Large intestine (tissue), 12 donors: ENCODE data around the gene RAB6B. TPM values are rescaled to one million over a fixed set of nuclear protein-coding genes. Genes with fewer than 3 reads are reported as not detected.

Source experiments
- DNase-seq, 2 donors: peaks; one replicate each; pipeline versions ENCODE4 v3.0.0 to v3.0.0-alpha.2; 2013
- H3K27ac ChIP-seq: one replicate; pipeline ENCODE4 v1.5.1; 2013; ENCODE audit warnings: low read length
- H3K27me3 ChIP-seq: 2 replicates; pipeline ENCODE4 v1.6.1; 2013; ENCODE audit warnings: low read length; ENCODE audit not compliant: control insufficient read depth, insufficient read depth
- H3K36me3 ChIP-seq: 2 replicates; pipeline ENCODE4 v1.6.1; 2013; ENCODE audit warnings: low read length; ENCODE audit not compliant: control insufficient read depth, insufficient read depth
- H3K4me1 ChIP-seq: one replicate; pipeline ENCODE4 v1.6.1; 2013; ENCODE audit warnings: low read length; ENCODE audit not compliant: control insufficient read depth, insufficient read depth
- H3K4me3 ChIP-seq: one replicate; pipeline ENCODE4 v1.5.1; 2013; ENCODE audit warnings: low read length
- H3K9me3 ChIP-seq: one replicate; pipeline ENCODE4 v1.6.1; 2013; ENCODE audit warnings: mild to moderate bottlenecking, low read depth, low read length, moderate library complexity; ENCODE audit not compliant: control insufficient read depth
- WGBS: methylation state at CpG from one replicate; pipeline ENCODE4 v1.1.5; 2013; ENCODE audit warnings: low lambda C conversion rate; ENCODE audit not compliant: insufficient coverage; 5-methylcytosine and 5-hydroxymethylcytosine counted together
- long read RNA-seq, 11 donors: transcript quantifications; one replicate each; lab custom pipeline, GENCODE V29; 2026
- polyA plus RNA-seq: library from polyadenylated mRNA; unstranded; fragments of 120-200 nt; gene quantifications from one replicate; pipeline ENCODE4 v1.2.1, GENCODE V29; 2013

Gene RAB6B
- 8.8 TPM for polyA plus RNA-seq
- long read RNA-seq, donor 1, full-length matches to known transcripts = 4 of 4 reads
- long read RNA-seq, donor 1, partial matches to known transcripts = 0 of 4 reads
- long read RNA-seq, donor 1, other reads (novel, unspliced or antisense) = 0 of 4 reads
- long read RNA-seq, donor 2, full-length matches to known transcripts = 1 of 1 reads
- long read RNA-seq, donor 2, partial matches to known transcripts = 0 of 1 reads
- long read RNA-seq, donor 2, other reads (novel, unspliced or antisense) = 0 of 1 reads
- long read RNA-seq, donor 3 = 0 reads
- long read RNA-seq, donor 4 = 0 reads
- long read RNA-seq, donor 5, full-length matches to known transcripts = 2 of 2 reads
- long read RNA-seq, donor 5, partial matches to known transcripts = 0 of 2 reads
- long read RNA-seq, donor 5, other reads (novel, unspliced or antisense) = 0 of 2 reads
- long read RNA-seq, donor 6, full-length matches to known transcripts = 2 of 2 reads
- long read RNA-seq, donor 6, partial matches to known transcripts = 0 of 2 reads
- long read RNA-seq, donor 6, other reads (novel, unspliced or antisense) = 0 of 2 reads
- long read RNA-seq, donor 7 = 0 reads
- long read RNA-seq, donor 8, full-length matches to known transcripts = 3 of 3 reads
- long read RNA-seq, donor 8, partial matches to known transcripts = 0 of 3 reads
- long read RNA-seq, donor 8, other reads (novel, unspliced or antisense) = 0 of 3 reads
- long read RNA-seq, donor 9, full-length matches to known transcripts = 2 of 2 reads
- long read RNA-seq, donor 9, partial matches to known transcripts = 0 of 2 reads
- long read RNA-seq, donor 9, other reads (novel, unspliced or antisense) = 0 of 2 reads
- long read RNA-seq, donor 10, full-length matches to known transcripts = 3 of 3 reads
- long read RNA-seq, donor 10, partial matches to known transcripts = 0 of 3 reads
- long read RNA-seq, donor 10, other reads (novel, unspliced or antisense) = 0 of 3 reads
- long read RNA-seq, donor 11, full-length matches to known transcripts = 1 of 1 reads
- long read RNA-seq, donor 11, partial matches to known transcripts = 0 of 1 reads
- long read RNA-seq, donor 11, other reads (novel, unspliced or antisense) = 0 of 1 reads

DNA sequence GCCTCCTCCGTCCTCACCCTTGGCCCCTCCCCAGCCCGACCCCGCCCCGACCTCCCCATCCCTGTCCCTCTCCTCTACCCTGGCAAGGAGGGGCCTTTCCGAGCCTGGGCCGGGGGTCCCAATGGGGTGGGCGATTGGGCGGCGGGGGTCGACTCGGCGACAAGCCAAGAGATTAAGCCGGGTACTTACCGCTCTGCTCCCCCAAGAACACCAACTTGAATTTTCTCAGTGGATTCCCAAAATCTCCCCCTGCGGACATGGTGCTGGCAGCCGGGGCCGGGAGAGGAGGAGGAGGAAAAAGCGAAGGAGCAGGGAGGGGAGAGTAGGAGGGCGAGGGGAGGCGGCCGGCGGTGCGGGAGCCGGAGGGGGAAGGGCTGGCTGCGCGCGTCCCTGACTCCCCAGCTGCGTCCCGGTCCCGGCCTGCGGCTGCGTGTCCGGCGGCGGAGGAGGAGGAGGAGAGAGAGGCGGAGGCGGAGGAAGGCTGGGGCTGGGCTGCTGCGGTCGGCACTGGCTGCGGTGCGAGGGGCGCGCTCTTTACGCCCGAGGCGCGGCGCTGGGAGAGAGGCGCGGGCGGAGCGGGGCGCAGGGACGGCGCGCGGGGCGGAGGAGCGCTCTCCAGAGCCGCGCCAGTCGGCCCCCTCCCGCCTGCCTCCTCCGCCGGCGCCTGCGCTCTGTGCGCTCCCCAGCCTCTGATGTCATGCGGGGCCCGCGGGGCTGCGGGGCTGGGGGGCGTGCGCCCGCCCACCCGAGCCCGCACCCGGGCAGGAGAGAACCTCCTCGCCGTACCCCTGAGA is at the start of gene RAB6B:
TSS of gene RAB6B (minus strand) at position 675 of the 794 bp plus-strand sequence. CDS start at position 259, 416 bp downstream.
- Histone ChIP-seq H3K9me3 (no peaks in the 10 kb centered on the region), H3K27ac (no peak within 1 kb of the TSS), H3K27me3 (peaks cover 55% of the 10 kb centered on the region), H3K4me3 (peak within 1 kb of the TSS; percentile 52), H3K36me3 (no peaks in the 10 kb centered on the region), H3K4me1 (peaks cover 7% of the 10 kb centered on the region)
- DNase-seq = peak in 1 of 2 donors; percentile 58
- no CpG with 5 or more reads among the region's 80 CpGs for WGBS

- Histone ChIP-seq H3K36me3 (no peaks in the 10 kb centered on the region), H3K4me3 (no peak overlapping the region), H3K4me1 (peaks cover 5% of the 10 kb centered on the region), H3K27ac (no peak overlapping the region), H3K9me3 (no peaks in the 10 kb centered on the region), H3K27me3 (no peaks in the 10 kb centered on the region)
- no peak for DNase-seq
- WGBS = no CpG with 5 or more reads among the region's 13 CpGs
These were observed 49.1 kb upstream of the RAB6B start for GRCh38 chr3:133944641-133945380.

DNA sequence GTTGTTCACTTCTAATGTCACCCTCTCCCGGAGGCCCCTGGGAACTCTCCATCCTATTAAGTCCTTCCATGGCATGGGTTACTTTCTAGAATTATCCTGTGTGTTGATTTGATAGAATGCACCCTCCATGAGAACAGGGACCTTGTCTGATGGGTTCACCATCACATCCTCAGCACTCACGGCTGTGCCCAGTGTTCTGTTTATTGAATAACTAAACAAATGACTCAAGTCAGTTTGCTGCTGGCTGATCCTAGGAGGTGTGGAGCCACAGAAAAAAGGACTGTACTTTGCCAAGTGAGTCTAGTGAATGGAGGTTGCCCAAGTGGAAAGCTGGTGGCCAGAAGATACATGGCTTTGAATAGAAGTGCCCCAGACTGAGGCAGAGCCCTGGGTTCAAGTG is 48.5 kb upstream of the RAB6B start:
- H3K36me3 ChIP-seq = no peaks in the 10 kb centered on the region
- peaks cover 5% of the 10 kb centered on the region for H3K4me1 ChIP-seq
- no peaks in the 10 kb centered on the region for H3K9me3 ChIP-seq
- no peak overlapping the region for H3K27ac ChIP-seq
- no peak overlapping the region for H3K4me3 ChIP-seq
- no CpG with 5 or more reads among the region's 2 CpGs for WGBS
- H3K27me3 ChIP-seq = no peaks in the 10 kb centered on the region
- no peak for DNase-seq

- H3K27ac ChIP-seq = no peak overlapping the region
- no peak overlapping the region for H3K4me3 ChIP-seq
- peaks cover 5% of the 10 kb centered on the region for H3K4me1 ChIP-seq
- H3K9me3 ChIP-seq = no peaks in the 10 kb centered on the region
- no peaks in the 10 kb centered on the region for H3K36me3 ChIP-seq
- WGBS = 50% methylated on average over 1 of the region's 5 CpGs
- peak in 1 of 2 donors; percentile 44 for DNase-seq
- H3K27me3 ChIP-seq = no peaks in the 10 kb centered on the region
These were observed 48.0 kb upstream of the RAB6B start for GRCh38 chr3:133943639-133944141.

- WGBS = no CpG with 5 or more reads among the region's 2 CpGs
- no peak overlapping the region for H3K27ac ChIP-seq
These were observed 47.4 kb upstream of the RAB6B start for GRCh38 chr3:133943031-133943535.

DNA sequence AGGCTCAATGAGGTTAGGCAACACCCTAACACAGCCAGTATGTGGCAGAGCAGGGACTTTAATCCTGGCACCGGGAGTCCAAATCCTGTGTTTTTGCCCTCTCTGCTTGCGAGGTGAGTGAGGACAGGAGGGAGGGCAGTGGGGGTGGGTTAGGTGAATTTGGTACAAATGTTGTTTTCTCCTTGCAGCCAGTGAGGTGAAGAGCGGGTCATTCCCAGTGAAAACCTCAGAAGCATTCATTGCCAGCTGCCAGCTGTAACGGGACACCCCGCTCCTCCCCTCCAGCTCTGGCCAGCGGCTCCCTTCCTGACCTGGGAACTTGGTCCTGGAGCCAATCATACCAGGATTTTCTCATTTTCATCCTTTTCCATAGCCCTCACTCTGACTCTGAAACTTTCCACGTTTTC is 45.7 kb upstream of the RAB6B start:
- H3K36me3 ChIP-seq = no peaks in the 10 kb centered on the region
- no CpG with 5 or more reads among the region's 7 CpGs for WGBS
- H3K27me3 ChIP-seq = no peaks in the 10 kb centered on the region
- DNase-seq = no peak
- H3K9me3 ChIP-seq = no peaks in the 10 kb centered on the region
- H3K27ac ChIP-seq = no peak overlapping the region
- no peak overlapping the region for H3K4me3 ChIP-seq
- peaks cover 5% of the 10 kb centered on the region for H3K4me1 ChIP-seq

More at GRCh38 chr3:133943031-133943535, 47.4 kb upstream of the RAB6B start:
- Histone ChIP-seq H3K4me1 (peaks cover 5% of the 10 kb centered on the region), H3K36me3 (no peaks in the 10 kb centered on the region), H3K27me3 (no peaks in the 10 kb centered on the region), H3K9me3 (no peaks in the 10 kb centered on the region), H3K4me3 (no peak overlapping the region)
- no peak for DNase-seq

DNA sequence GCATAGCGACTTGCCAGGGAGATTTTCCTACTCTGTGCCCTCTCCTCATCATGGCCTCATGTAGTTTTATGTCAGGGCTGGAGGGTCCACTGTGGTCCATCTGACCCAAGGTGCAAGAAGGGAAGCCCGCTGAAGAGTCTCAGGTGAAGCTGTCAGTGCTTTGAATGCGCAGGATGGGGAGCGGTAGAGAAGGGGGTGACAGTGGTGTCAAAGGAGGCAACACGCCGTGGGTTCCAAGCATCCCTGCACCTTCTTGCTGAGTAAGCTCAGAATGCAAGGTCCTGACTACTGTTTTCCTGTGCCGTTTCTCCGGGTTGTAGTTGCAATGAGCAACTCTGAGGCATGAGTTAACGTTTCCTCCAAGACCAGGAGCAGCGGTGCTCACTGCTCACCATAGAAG is 44.9 kb upstream of the RAB6B start:
- no peaks in the 10 kb centered on the region for H3K9me3 ChIP-seq
- no peak overlapping the region for H3K27ac ChIP-seq
- peaks cover 5% of the 10 kb centered on the region for H3K4me1 ChIP-seq
- no peak overlapping the region for H3K4me3 ChIP-seq
- WGBS = no CpG with 5 or more reads among the region's 10 CpGs
- no peaks in the 10 kb centered on the region for H3K27me3 ChIP-seq
- no peak for DNase-seq
- H3K36me3 ChIP-seq = no peaks in the 10 kb centered on the region

DNA sequence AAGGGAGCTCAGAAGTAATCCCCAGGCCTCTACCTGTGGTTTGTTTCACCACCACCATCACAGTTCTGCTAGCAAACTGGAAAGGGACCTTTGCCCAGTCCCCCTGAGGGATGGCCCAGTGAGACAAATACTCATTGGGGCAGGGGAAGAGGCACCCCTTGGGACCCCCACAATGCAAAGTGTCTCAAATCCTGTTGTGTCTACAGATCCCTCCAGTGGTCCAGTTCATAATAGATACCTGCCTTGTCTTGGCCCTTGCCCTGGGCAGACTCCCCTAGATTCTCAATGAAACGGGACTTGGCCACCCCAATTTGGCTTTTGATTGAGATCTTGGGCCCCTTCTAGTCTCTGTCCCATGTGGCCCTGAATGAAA is 43.8 kb upstream of the RAB6B start:
- Histone ChIP-seq H3K4me1 (peaks cover 9% of the 10 kb centered on the region), H3K36me3 (no peaks in the 10 kb centered on the region), H3K9me3 (no peaks in the 10 kb centered on the region), H3K4me3 (no peak overlapping the region), H3K27me3 (no peaks in the 10 kb centered on the region), H3K27ac (no peak overlapping the region)
- no CpG with 5 or more reads among the region's 1 CpG for WGBS
- DNase-seq = no peak

DNA sequence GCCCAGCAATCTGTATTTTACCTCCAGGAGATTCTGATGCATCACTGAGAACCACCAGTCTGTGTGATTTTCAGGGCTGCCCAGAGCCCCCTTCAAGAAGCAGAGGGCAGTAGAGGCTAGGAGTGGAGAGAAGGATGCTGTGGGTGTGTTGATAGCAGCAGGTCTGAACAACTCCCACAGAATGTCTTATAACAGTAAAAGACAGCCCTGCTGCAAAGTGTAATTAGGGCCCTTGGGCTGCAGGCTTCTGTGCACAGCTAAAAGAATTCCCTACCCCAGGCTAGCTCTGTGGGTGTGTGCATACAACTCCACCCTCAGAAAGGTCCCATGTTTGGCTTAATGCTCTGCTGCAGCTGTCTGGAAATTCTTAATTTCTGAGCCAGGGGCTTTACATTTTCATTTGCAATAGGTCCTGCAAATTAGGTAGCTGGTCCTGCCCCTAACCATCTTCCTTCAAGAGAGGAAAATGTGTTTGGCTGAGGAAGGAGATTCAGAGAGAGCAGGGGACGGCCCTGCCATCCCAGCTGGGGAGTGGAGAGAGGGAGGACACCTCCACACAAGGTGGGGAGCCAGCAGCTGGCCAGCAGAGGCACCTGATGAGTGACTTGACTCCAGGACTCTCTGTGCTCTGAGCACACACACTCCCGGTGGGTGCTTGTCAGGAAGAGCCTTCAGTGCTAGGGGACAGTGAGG is 43.2 kb upstream of the RAB6B start:
- peaks cover 10% of the 10 kb centered on the region for H3K4me1 ChIP-seq
- WGBS = no CpG with 5 or more reads among the region's 2 CpGs
- H3K27ac ChIP-seq = no peak overlapping the region

More for the DNA sequence above, 43.2 kb upstream of the RAB6B start:
- H3K4me3 ChIP-seq = no peak overlapping the region
- no peaks in the 10 kb centered on the region for H3K9me3 ChIP-seq
- no peak for DNase-seq
- H3K36me3 ChIP-seq = no peaks in the 10 kb centered on the region
- H3K27me3 ChIP-seq = no peaks in the 10 kb centered on the region
